Activated naive CD4-positive, alpha-beta T cell treated with anti-CD3 and anti-CD28 coated beads, Interleukin-2, amount 10 ng/mL, durations not matched to agents 7 days and 5 days (primary cell): Measurements from ENCODE around the gene FKBP10.

Experiments used
- CTCF ChIA-PET: fragments of 350-600 bp; sonication (Branson Sonifier 250); formaldehyde crosslinking; loops from one replicate; lab custom pipeline; 2021; ENCODE audit warnings: antibody characterized with exemption; lab: Charles Lee
- DNase-seq: peaks from one replicate; pipeline ENCODE4 v3.0.0-alpha.2; 2020
- H3K27ac Mint-ChIP-seq: one replicate; pipeline ENCODE4 v1.8.0; 2021; ENCODE audit warnings: mild to moderate bottlenecking, moderate library complexity, mixed read lengths
- H3K27me3 Mint-ChIP-seq: one replicate; pipeline ENCODE4 v1.8.0; 2021; ENCODE audit warnings: mild to moderate bottlenecking, mixed read lengths
- H3K36me3 Mint-ChIP-seq: one replicate; pipeline ENCODE4 v1.8.0; 2021; ENCODE audit warnings: mixed read lengths
- H3K4me1 Mint-ChIP-seq: one replicate; pipeline ENCODE4 v1.8.0; 2021; ENCODE audit warnings: mixed read lengths
- H3K4me3 Mint-ChIP-seq: one replicate; pipeline ENCODE4 v1.8.0; 2021; ENCODE audit warnings: mild to moderate bottlenecking, moderate library complexity, mixed read lengths
- H3K9me3 Mint-ChIP-seq: one replicate; pipeline ENCODE4 v1.8.0; 2021; ENCODE audit warnings: mixed read lengths

The FKBP10 gene

GRCh38 chr17:41792845-41793783, 19.7 kb upstream of the FKBP10 start:
- no peak overlapping the region for H3K4me3 Mint-ChIP-seq
- H3K27me3 Mint-ChIP-seq, result peaks cover 64% of the 10 kb centered on the region
- CTCF ChIA-PET, result interaction anchor here (1.1 kb wide), 1 partner anchor 18 kb away, joined by 3 read pairs; no protein-coding TSS in a partner anchor
- no peak overlapping the region for H3K27ac Mint-ChIP-seq
- no peak for DNase-seq
- H3K4me1 Mint-ChIP-seq, result peaks cover 13% of the 10 kb centered on the region
- no peaks in the 10 kb centered on the region for H3K36me3 Mint-ChIP-seq
- no peaks in the 10 kb centered on the region for H3K9me3 Mint-ChIP-seq

- H3K4me1 Mint-ChIP-seq, result peaks cover 7% of the 10 kb centered on the region
- H3K27ac Mint-ChIP-seq, result no peak overlapping the region
- no peaks in the 10 kb centered on the region for H3K9me3 Mint-ChIP-seq
- H3K27me3 Mint-ChIP-seq, result peaks cover 56% of the 10 kb centered on the region
- no peak for DNase-seq
- H3K36me3 Mint-ChIP-seq, result no peaks in the 10 kb centered on the region
- CTCF ChIA-PET, result interaction anchor here (1.1 kb wide), 1 partner anchor 17 kb away, joined by 3 read pairs; no protein-coding TSS in a partner anchor
- H3K4me3 Mint-ChIP-seq, result no peak overlapping the region
Observed at GRCh38 chr17:41793784-41794539, 18.8 kb upstream of the FKBP10 start.

GRCh38 chr17:41794540-41794975, 18.2 kb upstream of the FKBP10 start:
- Mint-ChIP-seq H3K4me3 (no peak overlapping the region), H3K4me1 (peaks cover 6% of the 10 kb centered on the region), H3K27me3 (peaks cover 50% of the 10 kb centered on the region), H3K9me3 (no peaks in the 10 kb centered on the region), H3K27ac (no peak overlapping the region), H3K36me3 (no peaks in the 10 kb centered on the region)
- no peak for DNase-seq
- CTCF ChIA-PET, result no interaction called here

- DNase-seq, result no peak
- Mint-ChIP-seq H3K4me3 (no peak overlapping the region), H3K27ac (no peak overlapping the region), H3K9me3 (no peaks in the 10 kb centered on the region), H3K36me3 (no peaks in the 10 kb centered on the region), H3K4me1 (peaks cover 9% of the 10 kb centered on the region), H3K27me3 (peaks cover 38% of the 10 kb centered on the region)
- CTCF ChIA-PET, result no interaction called here
Observed at GRCh38 chr17:41796121-41796895, 16.5 kb upstream of the FKBP10 start.

GRCh38 chr17:41797377-41797776, 15.4 kb upstream of the FKBP10 start:
- no peaks in the 10 kb centered on the region for H3K9me3 Mint-ChIP-seq
- CTCF ChIA-PET, result interaction anchor here (0.6 kb wide), 1 partner anchor 24 kb away, joined by 3 read pairs; no protein-coding TSS in a partner anchor
- peaks cover 14% of the 10 kb centered on the region for H3K4me1 Mint-ChIP-seq
- H3K36me3 Mint-ChIP-seq, result no peaks in the 10 kb centered on the region
- no peak for DNase-seq
- H3K4me3 Mint-ChIP-seq, result no peak overlapping the region
- H3K27me3 Mint-ChIP-seq, result peaks cover 38% of the 10 kb centered on the region
- H3K27ac Mint-ChIP-seq, result no peak overlapping the region

- Mint-ChIP-seq H3K4me3 (no peak overlapping the region), H3K27me3 (peaks cover 25% of the 10 kb centered on the region), H3K4me1 (peaks cover 11% of the 10 kb centered on the region), H3K27ac (no peak overlapping the region), H3K9me3 (no peaks in the 10 kb centered on the region), H3K36me3 (no peaks in the 10 kb centered on the region)
- CTCF ChIA-PET, result interaction anchor here (3.0 to 5.0 kb wide), 3 partner anchors 14 to 63 kb away, joined by 14 to 55 read pairs (median 31); partner anchors contain the start of genes HAP1 and JUP
- DNase-seq, result no peak
Observed at GRCh38 chr17:41799366-41799765, 13.4 kb upstream of the FKBP10 start.

- Mint-ChIP-seq H3K27ac (no peak overlapping the region), H3K9me3 (no peaks in the 10 kb centered on the region), H3K27me3 (peaks cover 21% of the 10 kb centered on the region), H3K4me3 (no peak overlapping the region), H3K36me3 (no peaks in the 10 kb centered on the region), H3K4me1 (peaks cover 11% of the 10 kb centered on the region)
- DNase-seq, result no peak
- CTCF ChIA-PET, result interaction anchor here (0.6 to 5.0 kb wide), 10 partner anchors 10 to 159 kb away, joined by 3 to 55 read pairs (median 9); partner anchors contain the start of genes HAP1, JUP and P3H4
Observed at GRCh38 chr17:41800601-41801373, 12.0 kb upstream of the FKBP10 start.

GRCh38 chr17:41801374-41802271, 11.2 kb upstream of the FKBP10 start:
- Mint-ChIP-seq H3K4me1 (peaks cover 11% of the 10 kb centered on the region), H3K36me3 (no peaks in the 10 kb centered on the region), H3K9me3 (no peaks in the 10 kb centered on the region), H3K27me3 (peaks cover 14% of the 10 kb centered on the region), H3K27ac (no peak overlapping the region), H3K4me3 (no peak overlapping the region)
- peak; percentile 80 for DNase-seq
- CTCF ChIA-PET, result interaction anchor here (0.6 to 5.0 kb wide), 12 partner anchors 9 to 216 kb away, joined by 3 to 55 read pairs (median 3); partner anchors contain the start of genes DNAJC7, HAP1 and P3H4

- CTCF ChIA-PET, result interaction anchor here (3.0 to 5.0 kb wide), 3 partner anchors 14 to 67 kb away, joined by 27 to 55 read pairs (median 31); partner anchors contain the start of gene HAP1
- H3K36me3 Mint-ChIP-seq, result no peaks in the 10 kb centered on the region
- peaks cover 8% of the 10 kb centered on the region for H3K27me3 Mint-ChIP-seq
- H3K9me3 Mint-ChIP-seq, result no peaks in the 10 kb centered on the region
- DNase-seq, result no peak
- H3K4me3 Mint-ChIP-seq, result no peak overlapping the region
- peaks cover 11% of the 10 kb centered on the region for H3K4me1 Mint-ChIP-seq
- no peak overlapping the region for H3K27ac Mint-ChIP-seq
Observed at GRCh38 chr17:41803049-41804020, 9.5 kb upstream of the FKBP10 start.

GRCh38 chr17:41806685-41807445, 5.9 kb upstream of the FKBP10 start:
- Mint-ChIP-seq H3K27ac (no peak overlapping the region), H3K36me3 (no peaks in the 10 kb centered on the region), H3K4me3 (no peak overlapping the region), H3K4me1 (peaks cover 7% of the 10 kb centered on the region), H3K27me3 (peaks cover 32% of the 10 kb centered on the region), H3K9me3 (no peaks in the 10 kb centered on the region)
- DNase-seq, result no peak
- CTCF ChIA-PET, result interaction anchor here (1.9 kb wide), 1 partner anchor 70 kb away, joined by 5 read pairs; no protein-coding TSS in a partner anchor
